Right lobe of liver (tissue), 6 donors: Measurements from ENCODE around the gene DISP3. TPM values are rescaled to one million over a fixed set of nuclear protein-coding genes. Genes with fewer than 3 reads are reported as not detected.
A peak's percentile ranks its signal among the peaks of the same experiment; 100 is the strongest.

Experiments used
- ATAC-seq, 4 donors: fragments of 200-7000 bp; cut with Tn5 transposase; one replicate each; pipeline ENCODE4 v1.9.1; 2020; ENCODE audit warnings: mild to moderate bottlenecking in 4 of 4, moderate library complexity in 4 of 4
- DNase-seq, 3 donors: peaks; one replicate each; pipeline ENCODE4 v3.0.0-alpha.2; 2020
- H3K27ac ChIP-seq, 3 donors: fragments of 200-600 bp; one replicate each; pipeline ENCODE4 v1.8.0; 2022
- H3K27me3 ChIP-seq, 2 donors: fragments of 200-600 bp; one replicate each; pipeline ENCODE4 v1.8.0; 2022
- H3K36me3 ChIP-seq, 4 donors: fragments of 200-600 bp; sonication (generic) in 1 of 4; one replicate each; pipeline versions ENCODE4 v1.5.1 to v1.8.0; 2017 to 2022; ENCODE audit warnings: control low read depth in 1 of 4
- H3K4me1 ChIP-seq, 4 donors: fragments of 200-600 bp; sonication (generic) in 1 of 4; one replicate each; pipeline versions ENCODE4 v1.5.1 to v1.8.0; 2017 to 2022; ENCODE audit warnings: control low read depth in 1 of 4
- H3K4me3 ChIP-seq, 3 donors: fragments of 200-600 bp; one replicate each; pipeline ENCODE4 v1.8.0; 2022
- H3K9me3 ChIP-seq, 4 donors: fragments of 200-600 bp; sonication (generic) in 1 of 4; one replicate each; pipeline versions ENCODE4 v1.5.1 to v1.8.0; 2017 to 2022; ENCODE audit warnings: control low read depth in 1 of 4
- POLR2A ChIP-seq: fragments of 450-650 bp; IDR thresholded peaks from one replicate; pipeline ENCODE4 v1.6.1; 2017; ENCODE audit warnings: antibody characterized with exemption, mild to moderate bottlenecking
- WGBS: methylation state at CpG from one replicate; pipeline ENCODE4 v1.1.6; 2018; ENCODE audit warnings: low coverage, low lambda C conversion rate; ENCODE audit not compliant: insufficient coverage; ENCODE audit errors: missing lambda C conversion rate; 5-methylcytosine and 5-hydroxymethylcytosine counted together
- intact Hi-C, 2 donors: fragments of 100-400 bp; cut with DNase I; formaldehyde crosslinking; loops; one replicate each; pipeline versions ENCODE4 v1.11.2 to v1.14.1; 2022
- long read RNA-seq: library from polyadenylated mRNA; unstranded; transcript quantifications from one replicate; pipeline ENCODE4 v2.0.0, GENCODE V29; 2019
- total RNA-seq, 6 experiments: library from RNA; depleted of rRNA in 2 of 6; stranded (reverse); fragments of >200 nt in 2 of 6; fragmentation: NEBNext Ultra II Directional in 3 of 6; extraction: Animal tissue kit (Norgen Biotek cat#: 25700) in 3 of 6; gene quantifications; one replicate each; pipeline versions ENCODE4 v1.1.0 to v1.2.4, GENCODE V29; 2016 to 2023
- TF ChIP-seq, protein P1 (sequence below), 4 donors: fragments of 200-600 bp in 3 of 4; fragments of 450-650 bp in 1 of 4; IDR thresholded peaks; one replicate each; pipeline versions ENCODE4 v1.5.1 to v1.8.0; 2016 to 2022; ENCODE audit warnings: antibody characterized with exemption in 4 of 4, mild to moderate bottlenecking in 2 of 4
- donor health status: DM: no; HTN: yes; CAD: no.
- donor health status: DM: no; HTN: no; CAD: no.
- donor health status: DM: no; HTN: no; CAD: no.
- donor health status: DM: no; HTN: yes; CAD: no.
- donor health status: DM: no; HTN: yes; CAD: no.

The DISP3 gene, protein sequence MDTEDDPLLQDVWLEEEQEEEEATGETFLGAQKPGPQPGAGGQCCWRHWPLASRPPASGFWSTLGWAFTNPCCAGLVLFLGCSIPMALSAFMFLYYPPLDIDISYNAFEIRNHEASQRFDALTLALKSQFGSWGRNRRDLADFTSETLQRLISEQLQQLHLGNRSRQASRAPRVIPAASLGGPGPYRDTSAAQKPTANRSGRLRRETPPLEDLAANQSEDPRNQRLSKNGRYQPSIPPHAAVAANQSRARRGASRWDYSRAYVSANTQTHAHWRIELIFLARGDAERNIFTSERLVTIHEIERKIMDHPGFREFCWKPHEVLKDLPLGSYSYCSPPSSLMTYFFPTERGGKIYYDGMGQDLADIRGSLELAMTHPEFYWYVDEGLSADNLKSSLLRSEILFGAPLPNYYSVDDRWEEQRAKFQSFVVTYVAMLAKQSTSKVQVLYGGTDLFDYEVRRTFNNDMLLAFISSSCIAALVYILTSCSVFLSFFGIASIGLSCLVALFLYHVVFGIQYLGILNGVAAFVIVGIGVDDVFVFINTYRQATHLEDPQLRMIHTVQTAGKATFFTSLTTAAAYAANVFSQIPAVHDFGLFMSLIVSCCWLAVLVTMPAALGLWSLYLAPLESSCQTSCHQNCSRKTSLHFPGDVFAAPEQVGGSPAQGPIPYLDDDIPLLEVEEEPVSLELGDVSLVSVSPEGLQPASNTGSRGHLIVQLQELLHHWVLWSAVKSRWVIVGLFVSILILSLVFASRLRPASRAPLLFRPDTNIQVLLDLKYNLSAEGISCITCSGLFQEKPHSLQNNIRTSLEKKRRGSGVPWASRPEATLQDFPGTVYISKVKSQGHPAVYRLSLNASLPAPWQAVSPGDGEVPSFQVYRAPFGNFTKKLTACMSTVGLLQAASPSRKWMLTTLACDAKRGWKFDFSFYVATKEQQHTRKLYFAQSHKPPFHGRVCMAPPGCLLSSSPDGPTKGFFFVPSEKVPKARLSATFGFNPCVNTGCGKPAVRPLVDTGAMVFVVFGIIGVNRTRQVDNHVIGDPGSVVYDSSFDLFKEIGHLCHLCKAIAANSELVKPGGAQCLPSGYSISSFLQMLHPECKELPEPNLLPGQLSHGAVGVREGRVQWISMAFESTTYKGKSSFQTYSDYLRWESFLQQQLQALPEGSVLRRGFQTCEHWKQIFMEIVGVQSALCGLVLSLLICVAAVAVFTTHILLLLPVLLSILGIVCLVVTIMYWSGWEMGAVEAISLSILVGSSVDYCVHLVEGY (N-terminal part only)
- total RNA-seq: under 1 TPM in 1 of 6 experiments, not detected in 5; 0.06 TPM
- long read RNA-seq: 0 reads

DNA sequence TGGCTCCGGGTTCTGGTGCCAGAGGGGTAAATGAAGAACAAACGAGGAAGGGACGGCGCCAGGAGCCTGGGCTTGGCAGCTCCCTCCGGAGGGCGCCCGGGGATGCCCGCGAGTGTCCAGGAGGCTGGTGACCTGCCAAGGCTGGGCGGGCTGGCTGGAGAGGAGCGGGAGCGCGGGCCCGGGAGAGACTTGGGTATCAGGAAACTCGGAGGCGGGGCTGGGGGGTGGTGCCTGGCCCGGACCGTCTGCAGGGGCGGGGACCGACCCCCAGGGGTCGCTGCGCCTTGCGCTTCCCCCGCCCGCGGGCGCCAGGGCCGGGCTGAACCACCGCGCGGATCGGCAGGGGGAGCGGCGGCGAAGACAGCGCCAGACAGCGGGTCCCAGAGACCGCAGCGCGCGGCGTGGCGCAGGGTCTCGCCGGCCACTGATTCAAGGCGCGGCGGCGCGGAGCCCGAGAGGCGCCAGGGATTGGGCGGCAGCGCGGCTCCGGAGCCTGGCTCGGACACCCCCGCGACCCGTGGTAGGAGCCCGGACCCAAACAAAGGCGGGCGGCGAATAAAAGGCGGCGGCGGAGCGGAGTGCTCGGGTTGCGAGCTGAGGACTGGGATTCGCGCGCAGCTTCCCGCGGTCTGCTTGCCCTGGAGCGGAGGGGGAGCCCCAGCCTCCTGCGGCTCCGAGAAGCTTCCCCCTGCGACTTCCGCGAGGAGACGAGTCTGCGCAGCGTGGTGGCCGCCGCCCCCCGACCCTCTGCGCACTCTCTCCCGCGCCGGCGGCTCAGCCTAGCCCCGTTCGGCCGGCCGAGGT is at the start of gene DISP3:
DISP3 (plus strand) TSS at position 585 of the 804 bp plus-strand sequence. CDS start 21,838 bp downstream, outside the sequence.
- DNase-seq: peak in 2 of 3 donors; percentile 58 to 60
- peaks cover 0 to 11% (median 0%) of the 10 kb centered on the region in 4 donors for H3K4me1 ChIP-seq
- H3K36me3 ChIP-seq: no peaks in the 10 kb centered on the region
- no peaks in the 10 kb centered on the region for H3K9me3 ChIP-seq
- TF ChIP-seq, protein P1, sequence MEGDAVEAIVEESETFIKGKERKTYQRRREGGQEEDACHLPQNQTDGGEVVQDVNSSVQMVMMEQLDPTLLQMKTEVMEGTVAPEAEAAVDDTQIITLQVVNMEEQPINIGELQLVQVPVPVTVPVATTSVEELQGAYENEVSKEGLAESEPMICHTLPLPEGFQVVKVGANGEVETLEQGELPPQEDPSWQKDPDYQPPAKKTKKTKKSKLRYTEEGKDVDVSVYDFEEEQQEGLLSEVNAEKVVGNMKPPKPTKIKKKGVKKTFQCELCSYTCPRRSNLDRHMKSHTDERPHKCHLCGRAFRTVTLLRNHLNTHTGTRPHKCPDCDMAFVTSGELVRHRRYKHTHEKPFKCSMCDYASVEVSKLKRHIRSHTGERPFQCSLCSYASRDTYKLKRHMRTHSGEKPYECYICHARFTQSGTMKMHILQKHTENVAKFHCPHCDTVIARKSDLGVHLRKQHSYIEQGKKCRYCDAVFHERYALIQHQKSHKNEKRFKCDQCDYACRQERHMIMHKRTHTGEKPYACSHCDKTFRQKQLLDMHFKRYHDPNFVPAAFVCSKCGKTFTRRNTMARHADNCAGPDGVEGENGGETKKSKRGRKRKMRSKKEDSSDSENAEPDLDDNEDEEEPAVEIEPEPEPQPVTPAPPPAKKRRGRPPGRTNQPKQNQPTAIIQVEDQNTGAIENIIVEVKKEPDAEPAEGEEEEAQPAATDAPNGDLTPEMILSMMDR (IDR thresholded peaks at IDR 0.05): peak; percentile 36 to 45 (median 42)
- TF ChIP-seq POLR2A: no peak
- peak within 1 kb of the TSS; percentile 36 to 45 (median 37) for H3K4me3 ChIP-seq
- under 1% methylated on average over 14 of the region's 96 CpGs for WGBS
- H3K27me3 ChIP-seq: peaks cover 0 to 28% of the 10 kb centered on the region in 2 donors
- H3K27ac ChIP-seq: no peak within 1 kb of the TSS
- ATAC-seq: peak; percentile 79 to 93 (median 83)
- intact Hi-C loops: no loop called here

DNA sequence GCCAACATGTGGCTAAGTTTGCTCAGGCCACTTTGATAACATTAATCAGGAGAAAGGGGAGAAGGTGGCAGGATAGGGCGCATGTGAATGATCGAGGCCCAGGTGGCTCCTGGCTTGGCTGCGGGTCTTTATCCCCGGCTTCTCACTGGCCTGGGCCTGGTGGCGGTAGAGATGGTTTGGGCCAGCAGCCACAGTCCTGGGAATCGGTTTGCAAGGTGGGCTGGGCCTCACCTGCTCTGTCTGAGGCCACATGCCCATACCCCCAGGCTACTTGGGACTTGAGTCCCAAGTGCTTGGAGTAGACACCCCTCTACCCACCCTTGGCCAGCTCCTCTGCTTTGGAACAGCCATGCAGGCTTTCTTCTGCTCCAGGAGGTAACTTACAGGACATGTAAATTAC is 49.7 kb upstream of the DISP3 start:
- Histone ChIP-seq H3K4me3 (no peak overlapping the region), H3K9me3 (no peaks in the 10 kb centered on the region), H3K36me3 (no peaks in the 10 kb centered on the region), H3K27ac (no peak overlapping the region), H3K27me3 (no peaks in the 10 kb centered on the region), H3K4me1 (no peaks in the 10 kb centered on the region)
- DNase-seq (no peak), ATAC-seq (no peak)
- TF ChIP-seq, protein P1 (IDR thresholded peaks at IDR 0.05): no peak
- no peak for TF ChIP-seq POLR2A
- intact Hi-C loops: no loop called here
- WGBS: 73% methylated on average over 2 of the region's 6 CpGs

DNA sequence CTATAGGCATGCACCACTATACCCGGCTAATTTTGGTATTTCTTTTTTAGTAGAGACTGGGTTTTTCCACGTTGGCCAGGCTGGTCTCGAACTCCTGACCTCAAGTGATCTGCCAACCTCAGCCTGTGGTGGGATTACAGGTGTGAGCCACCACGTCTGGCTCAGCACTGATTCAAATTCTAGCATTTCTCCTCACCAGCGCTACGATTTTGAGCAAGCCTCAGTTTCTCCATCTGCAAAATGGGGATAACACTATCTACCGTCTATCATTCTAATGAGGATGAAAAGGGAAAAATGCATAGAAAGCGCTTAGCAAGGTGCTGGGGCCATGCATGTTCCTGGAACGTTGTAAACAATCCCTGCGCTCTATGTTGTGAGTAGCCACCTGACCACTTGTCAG is 49.0 kb upstream of the DISP3 start:
- ATAC-seq (no peak), DNase-seq (no peak)
- H3K4me1 ChIP-seq: no peaks in the 10 kb centered on the region
- no peaks in the 10 kb centered on the region for H3K9me3 ChIP-seq
- TF ChIP-seq POLR2A: no peak
- TF ChIP-seq, protein P1 (IDR thresholded peaks at IDR 0.05): no peak
- intact Hi-C loops: no loop called here
- H3K27me3 ChIP-seq: no peaks in the 10 kb centered on the region
- 69% methylated on average over 10 of the region's 10 CpGs for WGBS
- no peak overlapping the region for H3K27ac ChIP-seq
- H3K36me3 ChIP-seq: no peaks in the 10 kb centered on the region
- no peak overlapping the region for H3K4me3 ChIP-seq
